ENCODE results near the gene CNTRL.

The CNTRL gene

DNA sequence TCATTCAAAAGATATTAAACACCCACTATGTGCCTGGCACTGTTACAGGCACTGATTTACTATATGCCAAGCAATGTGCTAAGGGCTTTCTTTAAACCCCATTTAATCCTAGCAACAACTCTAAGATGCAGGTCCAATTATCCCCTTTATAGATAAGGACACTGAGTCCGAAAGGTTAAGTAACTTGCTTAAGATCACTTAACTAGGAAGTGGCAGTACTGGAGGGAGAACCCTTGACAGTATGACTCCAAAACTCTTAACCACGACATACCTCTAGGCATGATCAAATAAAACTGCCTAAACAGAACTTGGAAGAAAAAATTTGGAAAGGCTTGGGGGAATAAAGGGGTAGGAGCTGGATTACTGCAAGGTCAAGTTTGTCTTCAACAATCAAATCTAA lies 125.2 kb downstream of the CNTRL start:
- in situ Hi-C loops (cut with MboI; ENCODE audit: low sequenced_read_pairs): no loop called here

DNA sequence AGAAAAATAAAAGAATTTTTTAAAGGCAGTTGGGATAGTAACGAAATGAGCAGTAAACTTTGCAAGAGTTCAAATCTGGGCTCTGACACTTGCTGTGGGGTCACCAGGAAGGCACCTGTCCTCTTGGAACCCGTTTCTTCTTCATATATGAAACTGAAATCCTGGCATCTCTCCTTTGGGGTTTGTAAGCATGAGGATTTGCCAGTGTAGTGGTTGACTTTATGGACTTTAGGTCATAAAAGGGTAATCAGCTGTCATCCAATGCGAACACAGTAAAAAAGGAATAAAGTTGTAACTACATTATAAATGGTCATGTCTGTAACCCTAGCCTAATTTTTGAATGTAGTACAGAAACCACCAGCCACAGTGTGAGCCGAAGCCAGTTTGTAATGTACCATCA lies 125.6 kb downstream of the CNTRL start:
- in situ Hi-C loops (cut with MboI; ENCODE audit: low sequenced_read_pairs): no loop called here

GRCh38 chr9:121201045-121201737 lies 126.4 kb downstream of the CNTRL start:
- in situ Hi-C loops (cut with MboI; ENCODE audit: low sequenced_read_pairs): no loop called here

DNA sequence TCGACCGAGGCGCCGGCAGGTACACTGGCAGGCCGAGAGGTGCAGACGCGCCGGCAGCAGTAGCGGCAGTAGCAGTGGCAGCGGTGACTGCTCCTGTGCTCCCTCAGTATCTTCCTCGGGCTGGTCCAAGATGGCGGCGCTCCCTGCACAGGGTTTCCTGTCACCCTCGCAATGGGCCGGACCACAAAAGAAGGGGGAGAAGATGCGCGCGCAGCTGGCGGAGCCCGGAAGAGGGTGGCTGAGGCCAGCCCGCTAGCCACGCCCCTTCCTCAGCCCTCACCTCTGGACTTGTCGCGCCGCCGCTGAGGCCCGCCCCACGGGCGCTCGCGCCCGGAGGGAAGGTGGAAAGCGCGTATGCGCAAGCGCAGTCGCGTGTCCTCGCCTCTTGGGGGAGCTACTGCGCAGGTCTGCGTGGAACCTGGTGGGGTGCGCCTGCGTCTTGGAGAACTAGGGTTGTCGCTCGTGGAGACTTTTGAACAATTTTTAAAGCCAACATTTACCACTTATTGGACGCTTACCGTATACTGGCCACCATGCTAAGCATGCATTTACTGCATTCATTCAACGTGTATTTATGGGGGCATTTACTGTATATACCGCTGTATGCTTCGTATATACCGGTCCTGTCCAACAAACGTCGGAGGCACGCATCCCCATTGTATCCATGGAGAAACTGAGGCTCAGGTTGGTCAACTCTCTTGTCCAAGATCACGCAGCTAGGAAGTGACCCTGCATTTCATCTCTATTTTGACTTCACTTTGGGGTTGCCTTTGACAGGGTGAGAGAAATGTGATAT lies 127.2 kb downstream of the CNTRL start, which contains the start of gene RAB14:
RAB14 (minus strand) TSS at position 132 of the 796 bp plus-strand sequence. CDS start 8,457 bp downstream, outside the sequence.
- in situ Hi-C loops (cut with MboI; ENCODE audit: low sequenced_read_pairs): no loop called here

DNA sequence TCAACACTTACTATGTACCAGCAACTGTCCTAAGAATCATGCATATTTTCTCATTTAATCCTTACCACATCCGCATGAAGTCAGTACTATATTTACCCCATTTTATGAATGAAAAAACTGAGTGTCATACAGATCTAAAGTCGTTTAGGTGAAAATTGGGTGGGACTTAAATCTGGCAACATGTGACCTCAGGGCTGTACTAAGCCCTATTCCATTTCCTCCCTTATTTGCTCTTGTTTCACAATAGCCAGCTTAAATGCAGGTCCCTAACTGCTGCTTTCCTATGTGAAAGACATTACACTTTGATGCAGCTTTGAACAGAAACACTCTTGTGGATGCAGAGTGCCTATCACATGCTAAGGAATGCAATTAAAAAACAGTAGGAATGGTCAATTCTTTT lies 129.4 kb downstream of the CNTRL start:
- in situ Hi-C loops (cut with MboI; ENCODE audit: low sequenced_read_pairs): no loop called here

DNA sequence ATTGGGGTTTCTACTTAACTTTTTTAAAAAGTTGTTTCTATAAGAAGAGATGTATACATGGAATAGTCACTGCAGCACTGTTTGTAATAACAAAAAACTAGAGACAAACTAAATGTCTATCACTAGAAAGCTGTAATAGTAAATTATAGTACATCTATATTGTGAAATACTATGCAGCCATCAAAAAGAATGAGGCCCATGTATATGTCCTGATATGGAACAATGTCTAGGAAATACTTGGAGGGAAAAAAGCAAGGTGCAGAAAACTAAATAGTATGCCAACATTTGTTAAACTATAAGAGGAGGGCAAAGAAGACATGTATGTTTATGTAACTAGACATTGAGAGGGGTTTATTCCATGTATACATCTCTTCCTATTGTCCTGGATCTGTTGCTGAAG lies 129.9 kb downstream of the CNTRL start:
- in situ Hi-C loops (cut with MboI; ENCODE audit: low sequenced_read_pairs): no loop called here

GRCh38 chr9:121206516-121207370 lies 132.0 kb downstream of the CNTRL start:
- in situ Hi-C loops (cut with MboI; ENCODE audit: low sequenced_read_pairs): no loop called here

DNA sequence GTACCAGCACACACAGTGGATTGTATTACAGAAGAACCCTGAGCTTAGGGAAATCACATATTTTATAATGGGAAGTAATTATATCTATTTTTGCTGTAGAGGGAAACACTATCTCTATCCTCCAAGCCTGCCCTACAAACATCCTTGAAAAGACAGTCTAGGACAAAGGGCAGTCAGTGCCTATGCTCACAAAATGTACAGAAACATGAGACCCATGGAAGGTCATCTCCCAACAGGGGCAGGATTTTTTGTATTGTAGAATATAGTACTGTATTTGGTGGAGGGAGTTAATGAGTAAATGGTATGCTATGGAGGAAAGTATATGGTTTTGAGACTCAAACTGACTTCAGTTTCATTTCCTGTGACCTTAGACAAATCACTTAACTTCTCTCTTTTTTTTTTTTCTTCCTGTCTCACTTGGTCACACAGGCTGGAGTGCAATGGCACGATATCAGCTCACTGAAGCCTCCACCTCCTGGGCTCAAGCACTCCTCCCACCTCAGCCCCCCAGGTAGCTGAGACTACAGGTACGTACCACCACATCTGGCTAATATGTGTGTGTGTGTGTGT lies 132.7 kb downstream of the CNTRL start:
- in situ Hi-C loops (cut with MboI; ENCODE audit: low sequenced_read_pairs): no loop called here

GRCh38 chr9:121210536-121210935 lies 135.8 kb downstream of the CNTRL start:
- in situ Hi-C loops (cut with MboI; ENCODE audit: low sequenced_read_pairs): loop anchor here (5.0 to 10.0 kb wide), 2 partner anchors 104 to 187 kb away; no protein-coding TSS in a partner anchor

GRCh38 chr9:121213136-121213806 lies 138.5 kb downstream of the CNTRL start:
- in situ Hi-C loops (cut with MboI; ENCODE audit: low sequenced_read_pairs): loop anchor here (5.0 to 10.0 kb wide), 2 partner anchors 102 to 184 kb away; no protein-coding TSS in a partner anchor

GRCh38 chr9:121214005-121214404 lies 139.2 kb downstream of the CNTRL start:
- in situ Hi-C loops (cut with MboI; ENCODE audit: low sequenced_read_pairs): loop anchor here (5.0 to 10.0 kb wide), 2 partner anchors 101 to 183 kb away; no protein-coding TSS in a partner anchor

DNA sequence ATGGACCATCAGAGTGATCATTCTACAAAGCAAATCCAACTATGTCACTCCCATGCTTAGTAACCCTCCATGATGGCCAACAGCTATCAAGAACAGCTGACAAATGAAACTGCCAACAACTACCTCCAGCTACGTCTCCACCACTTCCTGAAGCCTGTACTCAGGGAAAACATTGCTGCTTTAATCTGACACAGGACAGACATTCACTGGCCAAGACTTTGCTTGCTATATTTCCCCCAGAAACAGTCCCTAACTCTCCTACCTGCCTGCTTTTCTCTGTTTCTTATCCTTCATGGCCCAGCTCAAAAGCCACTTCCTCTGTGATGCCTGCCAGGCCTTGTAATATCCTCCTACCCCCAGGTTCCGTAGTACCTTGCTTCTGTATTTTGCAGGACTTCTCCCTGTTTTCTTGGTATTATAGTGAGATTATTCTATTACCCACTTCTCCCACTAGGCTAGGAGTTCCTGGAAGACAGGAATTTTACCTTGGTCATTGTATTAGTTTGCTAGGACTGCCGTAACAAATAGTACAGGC lies 141.6 kb downstream of the CNTRL start:
- in situ Hi-C loops (cut with MboI; ENCODE audit: low sequenced_read_pairs): loop anchor here (10.0 kb wide), 1 partner anchor 98 kb away; no protein-coding TSS in a partner anchor

GRCh38 chr9:121217609-121218292 lies 143.0 kb downstream of the CNTRL start:
- in situ Hi-C loops (cut with MboI; ENCODE audit: low sequenced_read_pairs): loop anchor here (10.0 kb wide), 1 partner anchor 97 kb away; no protein-coding TSS in a partner anchor

DNA sequence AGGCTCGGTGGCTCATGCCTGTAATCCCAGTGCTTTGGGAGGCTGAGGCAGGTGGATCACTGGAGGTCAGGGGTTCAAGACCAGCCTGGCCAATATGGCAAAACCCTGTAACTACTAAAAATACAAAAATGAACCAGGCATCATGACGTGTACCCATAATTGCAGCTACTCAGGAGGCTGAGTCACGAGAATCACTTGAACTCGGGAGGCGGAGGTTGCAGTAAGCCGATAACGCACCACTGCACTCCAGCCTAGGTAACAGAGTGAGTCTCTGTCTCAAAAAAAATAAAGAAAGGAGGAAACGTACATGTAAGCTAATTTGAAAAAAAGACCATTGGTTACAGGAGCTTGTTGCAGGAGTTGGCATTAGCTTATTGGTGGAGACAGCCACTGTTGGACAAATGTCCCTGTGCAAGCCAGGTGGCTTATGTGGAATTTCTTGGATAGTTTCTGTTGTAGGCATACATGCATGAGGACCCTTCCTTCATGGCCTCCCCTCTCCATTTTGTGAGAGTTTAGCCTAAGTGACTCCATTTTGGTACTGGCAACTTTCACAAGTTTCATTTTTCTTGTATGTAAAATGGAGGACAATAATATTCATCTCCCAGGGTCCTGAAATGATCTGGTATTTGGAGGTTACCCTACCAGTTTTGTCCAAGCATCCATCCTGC lies 143.7 kb downstream of the CNTRL start:
- in situ Hi-C loops (cut with MboI; ENCODE audit: low sequenced_read_pairs): loop anchor here (10.0 kb wide), 1 partner anchor 96 kb away; no protein-coding TSS in a partner anchor

DNA sequence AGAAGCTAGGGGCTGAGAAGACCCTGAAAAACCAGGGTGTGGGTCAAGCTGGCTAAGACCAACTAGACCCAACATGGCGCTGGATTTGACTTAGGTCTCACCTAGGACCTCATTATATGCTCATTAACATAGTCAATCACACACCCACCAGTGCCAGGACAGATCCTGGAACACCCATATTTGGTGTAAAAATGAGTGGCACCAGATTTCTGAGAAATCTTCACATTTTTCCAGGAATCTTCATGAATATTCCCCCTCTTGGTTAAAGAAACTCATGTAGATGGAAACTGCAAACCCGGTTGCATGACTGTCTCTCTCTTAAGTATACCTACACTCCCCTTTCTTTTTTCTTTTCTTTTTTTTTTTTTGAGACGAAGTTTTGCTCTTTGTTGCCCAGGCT lies 144.8 kb downstream of the CNTRL start:
- in situ Hi-C loops (cut with MboI; ENCODE audit: low sequenced_read_pairs): loop anchor here (10.0 kb wide), 1 partner anchor 95 kb away; no protein-coding TSS in a partner anchor

- in situ Hi-C loops (cut with MboI; ENCODE audit: low sequenced_read_pairs): no loop called here
Measured at GRCh38 chr9:121220996-121221663, 146.4 kb downstream of the CNTRL start.

DNA sequence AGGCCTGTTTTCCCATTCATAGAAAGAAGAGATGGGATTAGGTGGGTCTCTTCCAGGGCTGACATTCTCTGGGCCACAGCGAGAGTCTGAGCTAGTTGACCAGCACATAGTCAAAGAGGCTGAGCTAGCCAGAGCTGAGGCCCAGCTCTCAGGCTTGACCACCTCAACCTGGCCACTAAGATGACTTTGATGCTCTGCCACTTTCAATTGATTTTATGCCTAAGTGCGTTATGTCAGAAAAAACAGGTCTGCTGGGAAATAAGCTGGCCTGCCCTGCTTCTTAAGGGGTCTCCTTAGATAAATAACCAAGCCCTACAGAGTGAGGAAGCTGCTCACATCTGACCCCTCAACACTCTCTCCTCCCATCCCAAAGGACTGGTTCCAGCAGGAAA lies 146.9 kb downstream of the CNTRL start:
- in situ Hi-C loops (cut with MboI; ENCODE audit: low sequenced_read_pairs): no loop called here

Data from HL-60/S4 (cell line).